Mucosa of descending colon (tissue), 3 donors: ENCODE results near the gene SLC10A7. TPM values are rescaled to one million over a fixed set of nuclear protein-coding genes. Genes with fewer than 3 reads are reported as not detected.

ENCODE experiments used
- ATAC-seq: fragments of 200-7000 bp; cut with Tn5 transposase; one replicate; pipeline ENCODE4 v1.9.1; 2020; ENCODE audit warnings: mild to moderate bottlenecking, moderate library complexity
- DNase-seq, 3 donors: peaks; one replicate each; pipeline ENCODE4 v3.0.0-alpha.2; 2020
- H3K36me3 ChIP-seq: fragments of 200-600 bp; one replicate; pipeline ENCODE4 v1.8.0; 2021; ENCODE audit warnings: low read depth, mild to moderate bottlenecking
- H3K4me1 ChIP-seq: fragments of 200-600 bp; one replicate; pipeline ENCODE4 v1.8.0; 2021; ENCODE audit warnings: low read depth, mild to moderate bottlenecking
- H3K4me3 ChIP-seq: fragments of 200-600 bp; one replicate; pipeline ENCODE4 v1.8.0; 2021; ENCODE audit warnings: mild to moderate bottlenecking
- H3K9me3 ChIP-seq: fragments of 200-600 bp; one replicate; pipeline ENCODE4 v1.8.0; 2021; ENCODE audit warnings: mild to moderate bottlenecking
- CTCF ChIP-seq: fragments of 200-600 bp; IDR thresholded peaks from one replicate; pipeline ENCODE4 v1.8.0; 2022; ENCODE audit warnings: antibody characterized with exemption, mild to moderate bottlenecking
- intact Hi-C, 2 donors: fragments of 100-400 bp; cut with DNase I in 1 of 2; cut with micrococcal nuclease in 1 of 2; formaldehyde crosslinking; loops; one replicate each; pipeline versions ENCODE4 v1.11.0 to v1.11.1; 2022; cut with DNase I, micrococcal nuclease
- total RNA-seq, 3 donors: library from RNA; stranded (reverse); fragmentation: NEBNext Ultra II Directional in 2 of 3; extraction: Animal tissue kit (Norgen Biotek cat#: 25700) in 2 of 3; gene quantifications; one replicate each; pipeline versions ENCODE4 v1.2.1 to v1.2.4, GENCODE V29; 2021 to 2023
- donor health status: DM: no; HTN: no; CAD: no; lungs with moderate emphysema.
- donor health status: DM: no; HTN: no; CAD: no.
- donor health status: DM: no; HTN: yes; CAD: no.

SLC10A7 gene
- total RNA-seq, 3 donors from 2014 or later: 10.8 to 18.4 (median 18.1) TPM

- ATAC-seq (no peak), DNase-seq (no peak)
- intact Hi-C loops: no loop called here
- Histone ChIP-seq H3K9me3 (no peaks in the 10 kb centered on the region), H3K36me3 (no peaks in the 10 kb centered on the region), H3K4me3 (no peak overlapping the region), H3K4me1 (no peaks in the 10 kb centered on the region)
- no peak for TF ChIP-seq CTCF
These were observed 52.7 kb downstream of the SLC10A7 start for GRCh38 chr4:146469022-146469421.

GRCh38 chr4:146465628-146466027, 56.1 kb downstream of the SLC10A7 start:
- DNase-seq (no peak), ATAC-seq (no peak)
- Histone ChIP-seq H3K9me3 (no peaks in the 10 kb centered on the region), H3K4me3 (no peak overlapping the region), H3K4me1 (no peaks in the 10 kb centered on the region), H3K36me3 (no peaks in the 10 kb centered on the region)
- intact Hi-C loops: no loop called here
- no peak for TF ChIP-seq CTCF

GRCh38 chr4:146462251-146462650, 59.5 kb downstream of the SLC10A7 start:
- no peak overlapping the region for H3K4me3 ChIP-seq

GRCh38 chr4:146458594-146458993, 63.1 kb downstream of the SLC10A7 start:
- Histone ChIP-seq H3K4me3 (no peak overlapping the region), H3K4me1 (no peaks in the 10 kb centered on the region), H3K36me3 (no peaks in the 10 kb centered on the region), H3K9me3 (no peaks in the 10 kb centered on the region)
- no peak for DNase-seq
- intact Hi-C loops: no loop called here
- ATAC-seq: peak; percentile 69
- no peak for TF ChIP-seq CTCF

More at GRCh38 chr4:146462251-146462650, 59.5 kb downstream of the SLC10A7 start:
- intact Hi-C loops: no loop called here
- Histone ChIP-seq H3K36me3 (no peaks in the 10 kb centered on the region), H3K9me3 (no peaks in the 10 kb centered on the region), H3K4me1 (no peaks in the 10 kb centered on the region)
- no peak for TF ChIP-seq CTCF
- DNase-seq (no peak), ATAC-seq (no peak)

- H3K4me3 ChIP-seq: no peak overlapping the region
- intact Hi-C loops: loop anchor here in 1 of 2 donors (2.0 kb wide), 1 partner anchor 16 kb away; no protein-coding TSS in a partner anchor
- H3K4me1 ChIP-seq: no peaks in the 10 kb centered on the region
- ATAC-seq (no peak), DNase-seq (no peak)
- H3K9me3 ChIP-seq: no peaks in the 10 kb centered on the region
- H3K36me3 ChIP-seq: no peaks in the 10 kb centered on the region
- no peak for TF ChIP-seq CTCF
These were observed 65.1 kb downstream of the SLC10A7 start for GRCh38 chr4:146456681-146457080.
